PC-3 (cell line): Measurements from ENCODE around the gene C3orf62. TPM values are rescaled to one million over a fixed set of nuclear protein-coding genes. Genes with fewer than 3 reads are reported as not detected.

Source experiments
- ATAC-seq: fragments of 200-7000 bp; cut with Tn5 transposase; 2 replicates; pipeline ENCODE4 v1.9.1; 2020; ENCODE audit warnings: mild to moderate bottlenecking, moderate library complexity
- BruUV-seq: library from RNA; stranded (reverse); fragments of 400-500 nt; replicated peaks from 2 replicates; lab custom pipeline; 2021; lab: Mats Ljungman, UMichigan
- CTCF ChIA-PET: fragments of 300-600 bp; sonication (Branson Sonifier 250); formaldehyde crosslinking; loops from one replicate; lab custom pipeline; 2022; ENCODE audit warnings: antibody characterized with exemption; lab: Charles Lee
- POLR2A ChIA-PET: fragments of 300-600 bp; sonication (Branson Sonifier 250); formaldehyde crosslinking; loops from one replicate; lab custom pipeline; 2022; ENCODE audit warnings: antibody characterized with exemption; ENCODE audit not compliant: unreplicated experiment; lab: Charles Lee
- DNase-seq: peaks from one replicate; pipeline ENCODE4 v3.0.0-alpha.2; 2015
- H2AFZ ChIP-seq: fragments of 300-600 bp; sonication (generic); 2 replicates; pipeline ENCODE4 v1.6.0; 2016; ENCODE audit warnings: antibody characterized with exemption, low read length
- H3F3A ChIP-seq: fragments of 300-600 bp; sonication (generic); one replicate; pipeline ENCODE4 v1.6.0; 2017; ENCODE audit warnings: antibody characterized with exemption, low read length, control low read depth, mild to moderate bottlenecking; ENCODE audit not compliant: unreplicated experiment
- H3K27ac ChIP-seq: fragments of 300-600 bp; sonication (generic); 2 replicates; pipeline ENCODE4 v1.5.1; 2016; ENCODE audit warnings: mild to moderate bottlenecking, low read length
- H3K27me3 ChIP-seq: fragments of 300-600 bp; sonication (generic); 2 replicates; pipeline ENCODE4 v1.6.1; 2016; ENCODE audit warnings: low read length, mixed read lengths
- H3K36me3 ChIP-seq: fragments of 300-600 bp; sonication (generic); 2 replicates; pipeline ENCODE4 v1.6.1; 2016; ENCODE audit warnings: low read depth, mixed run types, low read length, mixed read lengths
- H3K4me1 ChIP-seq: fragments of 300-600 bp; sonication (generic); 2 replicates; pipeline ENCODE4 v1.5.1; 2016; ENCODE audit warnings: low read length; ENCODE audit not compliant: insufficient read depth
- H3K4me2 ChIP-seq: fragments of 300-600 bp; sonication (generic); 2 replicates; pipeline ENCODE4 v1.6.0; 2016; ENCODE audit warnings: low read length
- H3K4me3 ChIP-seq: fragments of 300-600 bp; sonication (generic); 2 replicates; pipeline ENCODE4 v1.5.1; 2016; ENCODE audit warnings: mild to moderate bottlenecking, low read length, mixed read lengths
- H3K79me2 ChIP-seq: fragments of 300-600 bp; sonication (generic); 2 replicates; pipeline ENCODE4 v1.6.1; 2017; ENCODE audit warnings: low read length, mixed read lengths
- H3K9ac ChIP-seq: fragments of 300-600 bp; sonication (generic); 2 replicates; pipeline ENCODE4 v1.6.0; 2016; ENCODE audit warnings: mild to moderate bottlenecking, low read length
- H3K9me2 ChIP-seq: fragments of 300-600 bp; sonication (generic); replicated peaks from 2 replicates; pipeline ENCODE4 v1.6.1; 2016; ENCODE audit warnings: mixed run types, low read length, mixed read lengths
- H3K9me3 ChIP-seq: fragments of 300-600 bp; sonication (generic); 2 replicates; pipeline ENCODE4 v1.6.1; 2016; ENCODE audit warnings: low read length, mixed read lengths
- H4K20me1 ChIP-seq: fragments of 300-600 bp; sonication (generic); 2 replicates; pipeline ENCODE4 v1.6.1; 2016; ENCODE audit warnings: low read length, mixed read lengths
- EZH2 ChIP-seq: fragments of 300-600 bp; sonication (generic); IDR thresholded peaks from one replicate; pipeline ENCODE4 v1.6.1; 2017; ENCODE audit warnings: antibody characterized with exemption, mild to moderate bottlenecking, low read length; ENCODE audit not compliant: unreplicated experiment
- EZH2phosphoT487 ChIP-seq: fragments of 300-600 bp; sonication (generic); IDR thresholded peaks from 2 replicates; pipeline ENCODE4 v1.6.1; 2018; ENCODE audit warnings: mild to moderate bottlenecking, antibody characterized with exemption, low read length, borderline replicate concordance
- intact Hi-C: fragments of 100-400 bp; cut with micrococcal nuclease; formaldehyde crosslinking; loops from 2 replicates; pipeline ENCODE4 v1.9.0; 2023
- total RNA-seq: library from RNA; depleted of rRNA; stranded (reverse); fragments of >200 nt; gene quantifications from 2 replicates; pipeline ENCODE4 v1.2.3, GENCODE V29; 2014
- TF ChIP-seq, protein P1 (sequence below): fragments of 300-600 bp; sonication (generic); conservative IDR thresholded peaks from 2 replicates; pipeline ENCODE4 v1.5.1; 2017; ENCODE audit warnings: antibody characterized with exemption, low read depth, mild to moderate bottlenecking, low read length

The C3orf62 gene
- total RNA-seq, 1 experiment from 2014 or later, result 3.9 TPM

DNA sequence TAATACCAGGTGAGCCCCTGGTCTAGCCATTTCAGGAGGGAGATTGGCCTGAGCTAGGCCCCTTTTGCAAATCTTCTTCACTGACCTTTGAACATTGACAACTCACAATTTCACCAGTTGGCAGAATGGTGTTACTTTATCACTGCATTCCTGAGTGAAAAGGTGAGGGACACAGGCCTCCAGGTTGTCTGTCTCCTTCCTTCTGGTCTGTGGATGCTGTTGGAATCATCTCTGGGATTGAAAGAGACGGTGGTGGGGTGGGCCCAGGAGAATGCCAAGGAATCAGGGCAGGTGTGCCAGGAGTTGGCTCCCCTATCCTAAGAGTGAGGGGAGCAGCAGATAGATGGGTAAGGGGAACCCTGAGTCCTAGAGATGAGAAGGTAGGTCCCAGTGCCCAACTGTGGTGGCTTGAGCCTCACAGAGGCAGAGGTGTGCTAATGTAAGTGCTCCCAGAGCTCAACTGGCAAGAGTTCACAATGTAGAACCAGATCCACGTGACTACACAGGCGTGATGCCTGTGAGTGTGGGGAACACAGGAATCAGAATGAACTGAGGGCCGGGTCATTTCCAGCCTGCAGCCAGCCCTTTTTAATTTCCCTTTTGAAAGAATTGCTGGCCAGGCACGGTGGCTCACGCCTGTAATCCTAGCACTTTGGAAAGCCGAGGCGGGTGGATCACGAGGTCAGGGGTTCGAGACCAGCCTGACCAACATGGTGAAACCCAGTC is 11.2 kb downstream of the C3orf62 start:
- no peak overlapping the region for H3K27ac ChIP-seq
- no peaks in the 10 kb centered on the region for H3K4me1 ChIP-seq
- TF ChIP-seq EZH2 (no peak), EZH2phosphoT487 (no peak)
- TF ChIP-seq, protein P1, sequence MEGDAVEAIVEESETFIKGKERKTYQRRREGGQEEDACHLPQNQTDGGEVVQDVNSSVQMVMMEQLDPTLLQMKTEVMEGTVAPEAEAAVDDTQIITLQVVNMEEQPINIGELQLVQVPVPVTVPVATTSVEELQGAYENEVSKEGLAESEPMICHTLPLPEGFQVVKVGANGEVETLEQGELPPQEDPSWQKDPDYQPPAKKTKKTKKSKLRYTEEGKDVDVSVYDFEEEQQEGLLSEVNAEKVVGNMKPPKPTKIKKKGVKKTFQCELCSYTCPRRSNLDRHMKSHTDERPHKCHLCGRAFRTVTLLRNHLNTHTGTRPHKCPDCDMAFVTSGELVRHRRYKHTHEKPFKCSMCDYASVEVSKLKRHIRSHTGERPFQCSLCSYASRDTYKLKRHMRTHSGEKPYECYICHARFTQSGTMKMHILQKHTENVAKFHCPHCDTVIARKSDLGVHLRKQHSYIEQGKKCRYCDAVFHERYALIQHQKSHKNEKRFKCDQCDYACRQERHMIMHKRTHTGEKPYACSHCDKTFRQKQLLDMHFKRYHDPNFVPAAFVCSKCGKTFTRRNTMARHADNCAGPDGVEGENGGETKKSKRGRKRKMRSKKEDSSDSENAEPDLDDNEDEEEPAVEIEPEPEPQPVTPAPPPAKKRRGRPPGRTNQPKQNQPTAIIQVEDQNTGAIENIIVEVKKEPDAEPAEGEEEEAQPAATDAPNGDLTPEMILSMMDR, result no peak
- no peaks in the 10 kb centered on the region for H3K9me2 ChIP-seq
- ATAC-seq, result no peak
- no TSS peak for BruUV-seq
- no peaks in the 10 kb centered on the region for H3K79me2 ChIP-seq
- H3F3A ChIP-seq, result no peaks in the 10 kb centered on the region
- no peak overlapping the region for H3K4me2 ChIP-seq
- no peaks in the 10 kb centered on the region for H4K20me1 ChIP-seq
- H2AFZ ChIP-seq, result no peak overlapping the region
- no peak overlapping the region for H3K4me3 ChIP-seq
- H3K9ac ChIP-seq, result no peak overlapping the region
- DNase-seq, result no peak
- intact Hi-C loops, result no loop called here
- no peaks in the 10 kb centered on the region for H3K27me3 ChIP-seq
- ChIA-PET POLR2A (no interaction called here), CTCF (no interaction called here)
- no peaks in the 10 kb centered on the region for H3K36me3 ChIP-seq
- H3K9me3 ChIP-seq, result no peaks in the 10 kb centered on the region

DNA sequence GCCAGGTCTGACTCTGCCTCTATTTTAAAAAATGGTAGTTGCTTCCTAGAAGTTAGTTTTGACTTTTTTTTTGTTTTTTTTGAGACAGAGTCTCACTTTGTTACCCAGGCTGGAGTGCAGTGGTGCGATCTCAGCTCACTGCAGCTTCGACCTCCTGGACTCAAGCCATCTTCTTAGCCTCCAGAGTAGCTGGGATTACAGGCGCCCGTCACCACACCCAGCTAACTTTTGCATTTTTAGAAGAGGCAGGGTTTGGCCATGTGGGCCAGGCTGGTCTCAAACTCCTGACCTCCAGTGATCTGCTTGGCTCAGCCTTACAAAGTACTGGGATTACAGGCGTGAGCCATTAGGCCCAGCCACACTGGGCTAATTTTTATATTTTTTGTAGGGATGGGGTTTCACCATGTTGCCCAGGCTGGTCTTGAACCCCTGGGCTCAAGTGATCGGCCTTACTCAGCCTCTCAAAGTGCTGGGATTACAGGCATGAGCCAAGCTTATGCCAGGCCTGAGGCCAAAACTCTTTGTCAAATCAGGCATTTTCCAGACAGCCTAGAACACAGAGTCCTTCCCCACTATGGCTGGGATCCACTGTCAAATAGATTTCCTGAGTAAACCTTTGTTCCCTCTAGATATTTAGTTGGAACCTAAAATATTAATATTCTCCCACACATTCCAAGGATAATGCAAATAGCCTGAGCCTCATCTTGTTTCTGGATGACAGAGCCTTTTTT is 13.7 kb downstream of the C3orf62 start:
- intact Hi-C loops, result no loop called here

More for the DNA sequence above, 13.7 kb downstream of the C3orf62 start:
- H3F3A ChIP-seq, result no peaks in the 10 kb centered on the region
- no peaks in the 10 kb centered on the region for H3K27me3 ChIP-seq
- no peak overlapping the region for H3K9ac ChIP-seq
- no peaks in the 10 kb centered on the region for H3K4me1 ChIP-seq
- H3K79me2 ChIP-seq, result no peaks in the 10 kb centered on the region
- H3K4me2 ChIP-seq, result no peak overlapping the region
- no TSS peak for BruUV-seq
- ATAC-seq, result no peak
- H4K20me1 ChIP-seq, result no peaks in the 10 kb centered on the region
- no peak overlapping the region for H2AFZ ChIP-seq
- ChIA-PET CTCF (no interaction called here), POLR2A (interaction anchor here (0.7 kb wide), 1 partner anchor 15 kb away, joined by 3 read pairs; no protein-coding TSS in a partner anchor)
- no peaks in the 10 kb centered on the region for H3K9me3 ChIP-seq
- no peaks in the 10 kb centered on the region for H3K36me3 ChIP-seq
- H3K9me2 ChIP-seq, result no peaks in the 10 kb centered on the region
- no peak overlapping the region for H3K4me3 ChIP-seq
- TF ChIP-seq, protein P1, result no peak
- TF ChIP-seq EZH2 (no peak), EZH2phosphoT487 (no peak)
- no peak overlapping the region for H3K27ac ChIP-seq
- no peak for DNase-seq
